IMR-90 (cell line): Measurements from ENCODE around the gene DGKG. TPM values are rescaled to one million over a fixed set of nuclear protein-coding genes. Genes with fewer than 3 reads are reported as not detected.

Experiments
- ATAC-seq: fragments of 200-7000 bp; cut with Tn5 transposase; 2 replicates; pipeline ENCODE4 v1.9.1; 2020; ENCODE audit warnings: low read depth, mild to moderate bottlenecking, moderate library complexity
- BruUV-seq: library from RNA; stranded (reverse); fragments of 400-500 nt; replicated peaks from 2 replicates; lab custom pipeline; 2021; lab: Mats Ljungman, UMichigan
- CTCF ChIA-PET: fragments of 300-600 bp; formaldehyde crosslinking; extraction: SDS; loops from one replicate; lab custom pipeline; 2021; ENCODE audit warnings: antibody characterized with exemption; lab: Yijun Ruan, JAX
- POLR2A ChIA-PET: fragments of 300-600 bp; sonication (Branson Sonifier 250); formaldehyde crosslinking; loops from one replicate; lab custom pipeline; 2022; ENCODE audit warnings: antibody characterized with exemption; ENCODE audit not compliant: unreplicated experiment; lab: Charles Lee
- DNase-seq: peaks from one replicate; pipeline ENCODE4 v3.0.0; 2013
- H2AFZ ChIP-seq: replicated peaks from 2 replicates; pipeline ENCODE3; 2013; ENCODE audit warnings: low read length, mild to moderate bottlenecking; ENCODE audit not compliant: poor library complexity
- H2AK5ac ChIP-seq: 2 replicates; pipeline ENCODE4 v1.6.1; 2013; ENCODE audit warnings: low read depth, low read length, inconsistent platforms
- H2AK9ac ChIP-seq: replicated peaks from 2 replicates; pipeline ENCODE3; 2013; ENCODE audit warnings: mild to moderate bottlenecking, low read depth, low read length, moderate library complexity; ENCODE audit not compliant: poor library complexity
- H2BK120ac ChIP-seq: 2 replicates; pipeline ENCODE4 v1.6.1; 2013; ENCODE audit warnings: low read depth, low read length, inconsistent platforms
- H2BK15ac ChIP-seq: 3 replicates; pipeline ENCODE4 v1.6.1; 2013; ENCODE audit warnings: low read depth, low read length, inconsistent platforms
- H2BK20ac ChIP-seq: 2 replicates; pipeline ENCODE4 v1.6.1; 2013; ENCODE audit warnings: low read depth, mild to moderate bottlenecking, inconsistent platforms, low read length, moderate library complexity
- H2BK5ac ChIP-seq: 2 replicates; pipeline ENCODE4 v1.6.1; 2013; ENCODE audit warnings: mild to moderate bottlenecking, low read depth, low read length, inconsistent platforms; ENCODE audit not compliant: poor library complexity, severe bottlenecking
- H3K14ac ChIP-seq: replicated peaks from 2 replicates; pipeline ENCODE4 v1.6.1; 2013; ENCODE audit warnings: low read depth, low read length, inconsistent platforms
- H3K18ac ChIP-seq: 2 replicates; pipeline ENCODE4 v1.6.1; 2013; ENCODE audit warnings: low read depth, low read length, control low read depth
- H3K23ac ChIP-seq: 2 replicates; pipeline ENCODE4 v1.6.1; 2013; ENCODE audit warnings: low read depth, low read length, inconsistent platforms
- H3K27ac ChIP-seq: 2 replicates; pipeline ENCODE4 v1.5.1; 2013; ENCODE audit warnings: mild to moderate bottlenecking, control low read depth, low read length; ENCODE audit not compliant: insufficient read depth
- H3K27me3 ChIP-seq: 2 replicates; pipeline ENCODE4 v1.6.1; 2013; ENCODE audit warnings: low read length; ENCODE audit not compliant: control insufficient read depth, insufficient read depth
- H3K36me3 ChIP-seq: 2 replicates; pipeline ENCODE4 v1.6.1; 2013; ENCODE audit warnings: low read length, mixed read lengths; ENCODE audit not compliant: control insufficient read depth, insufficient read depth
- H3K4ac ChIP-seq: 2 replicates; pipeline ENCODE4 v1.6.1; 2013; ENCODE audit warnings: low read depth, low read length, inconsistent platforms
- H3K4me1 ChIP-seq: 2 replicates; pipeline ENCODE4 v1.6.1; 2013; ENCODE audit warnings: low read length, mixed read lengths; ENCODE audit not compliant: control insufficient read depth, insufficient read depth
- H3K4me2 ChIP-seq: 2 replicates; pipeline ENCODE4 v1.6.1; 2013; ENCODE audit warnings: low read depth, mild to moderate bottlenecking, control low read depth, low read length, moderate library complexity
- H3K4me3 ChIP-seq: 2 replicates; pipeline ENCODE4 v1.5.1; 2013; ENCODE audit warnings: low read depth, mild to moderate bottlenecking, control low read depth, low read length, moderate library complexity; ENCODE audit not compliant: insufficient read depth
- H3K56ac ChIP-seq: 2 replicates; pipeline ENCODE4 v1.6.1; 2013; ENCODE audit warnings: low read length, inconsistent platforms; ENCODE audit not compliant: insufficient read depth; ENCODE audit errors: extremely low read depth
- H3K79me1 ChIP-seq, 2 experiments: 2 replicates each; pipeline ENCODE4 v1.6.1; 2013; ENCODE audit warnings: low read length in 2 of 2, inconsistent platforms in 1 of 2, low read depth in 1 of 2
- H3K9ac ChIP-seq: 2 replicates; pipeline ENCODE4 v1.6.1; 2013; ENCODE audit warnings: low read depth, low read length, control low read depth
- H3K9me1 ChIP-seq: 2 replicates; pipeline ENCODE4 v1.6.1; 2013; ENCODE audit warnings: low read length, inconsistent platforms; ENCODE audit not compliant: insufficient read depth
- H3K9me3 ChIP-seq: 2 replicates; pipeline ENCODE4 v1.6.1; 2013; ENCODE audit warnings: low read length; ENCODE audit not compliant: control insufficient read depth, insufficient read depth
- H4K20me1 ChIP-seq: 2 replicates; pipeline ENCODE4 v1.6.1; 2013; ENCODE audit warnings: low read length, inconsistent platforms; ENCODE audit not compliant: insufficient read depth
- H4K5ac ChIP-seq: 2 replicates; pipeline ENCODE4 v1.6.1; 2013; ENCODE audit warnings: mild to moderate bottlenecking, low read depth, low read length, control low read depth
- H4K8ac ChIP-seq, 2 experiments: 2 replicates each; pipeline ENCODE4 v1.6.1; 2013; ENCODE audit warnings: low read depth in 2 of 2, low read length in 2 of 2, control low read depth in 1 of 2, inconsistent platforms in 1 of 2
- H4K91ac ChIP-seq: 2 replicates; pipeline ENCODE4 v1.6.1; 2013; ENCODE audit warnings: low read depth, low read length, inconsistent platforms; ENCODE audit not compliant: insufficient read depth
- ELK1 ChIP-seq: fragments of 150-350 bp; IDR thresholded peaks from 2 replicates; pipeline ENCODE4 v1.6.1; 2016; ENCODE audit warnings: low read depth, mild to moderate bottlenecking, low read length, moderate library complexity, borderline replicate concordance
- WGBS, 2 experiments: methylation state at CpG; one replicate each; pipeline versions ENCODE4 v1.1.5 to v1.1.7; 2013; ENCODE audit warnings: missing lambda C conversion rate in 2 of 2; ENCODE audit not compliant: insufficient read length in 1 of 2; ENCODE audit errors: extremely low coverage in 2 of 2; 5-methylcytosine and 5-hydroxymethylcytosine counted together
- dilution Hi-C: fragments of 300-500 bp; cut with HindIII; formaldehyde crosslinking; loops from one replicate; pipeline ENCODE4 v1.14.3; 2018; ENCODE audit warnings: low sequenced_read_pairs; ENCODE audit not compliant: unreplicated experiment
- in situ Hi-C: fragments of 300-500 bp; cut with MboI; formaldehyde crosslinking; loops from 3 replicates; pipeline ENCODE4 v1.14.3; 2019; ENCODE audit warnings: low sequenced_read_pairs, inconsistent platforms, mixed read lengths
- intact Hi-C: fragments of 100-400 bp; cut with micrococcal nuclease; formaldehyde crosslinking; loops from 2 replicates; pipeline ENCODE4 v1.10.0; 2022
- polyA plus RNA-seq, 3 experiments: library from polyadenylated mRNA; depleted of rRNA; stranded (reverse); fragments of >200 nt; gene quantifications; 2 replicates each; pipeline ENCODE4 v1.2.3, GENCODE V29; 2012; ENCODE audit warnings: low replicate concordance in 1 of 3
- total RNA-seq: library from RNA; depleted of rRNA; stranded (reverse); fragments of >200 nt; gene quantifications from 2 replicates; pipeline ENCODE4 v1.2.3, GENCODE V29; 2012

The DGKG gene
- total and polyA plus RNA-seq, 2 of the 4 experiments (the other 2 are of a cell fraction), result 1.2 to 4.1 TPM

- Histone ChIP-seq H4K91ac (no peak overlapping the region), H2AK9ac (no peak overlapping the region), H2BK15ac (no peak overlapping the region), H3K4me1 (peaks cover 5% of the 10 kb centered on the region), H3K27me3 (peaks cover 28% of the 10 kb centered on the region), H3K18ac (no peak overlapping the region), H3K27ac (no peak overlapping the region), H3K79me1 (no peaks in the 10 kb centered on the region), H3K9me1 (peaks cover 2% of the 10 kb centered on the region; the same call in 1 of the 2 replicates), H3K23ac (no peak overlapping the region), H2BK20ac (no peak overlapping the region), H4K8ac (no peak overlapping the region), H3K56ac (no peak overlapping the region), H2AFZ (no peak overlapping the region), H4K20me1 (no peaks in the 10 kb centered on the region), H2BK120ac (no peak overlapping the region), H3K9ac (no peak overlapping the region), H3K14ac (no peak overlapping the region), H2AK5ac (no peak overlapping the region), H2BK5ac (no peak overlapping the region), H3K4me3 (no peak overlapping the region), H3K9me3 (no peaks in the 10 kb centered on the region), H3K4ac (no peak overlapping the region), H3K36me3 (no peaks in the 10 kb centered on the region), H3K4me2 (no peak overlapping the region), H4K5ac (no peak overlapping the region)
- DNase-seq, result no peak
- dilution Hi-C loops (no loop called here), intact Hi-C loops (no loop called here), in situ Hi-C loops (no loop called here)
- ATAC-seq, result no peak
- ChIA-PET POLR2A (no interaction called here), CTCF (no interaction called here)
- TF ChIP-seq ELK1, result no peak
- no TSS peak for BruUV-seq
- 100% methylated on average over 1 of the region's 2 CpGs; no CpG with 5 or more reads in 1 of the 2 experiments for WGBS, 2 experiments
Measured at GRCh38 chr3:186411089-186411488, 49.1 kb upstream of the DGKG start.
